Measurements from ENCODE around the gene MT1F.

Gene MT1F

DNA sequence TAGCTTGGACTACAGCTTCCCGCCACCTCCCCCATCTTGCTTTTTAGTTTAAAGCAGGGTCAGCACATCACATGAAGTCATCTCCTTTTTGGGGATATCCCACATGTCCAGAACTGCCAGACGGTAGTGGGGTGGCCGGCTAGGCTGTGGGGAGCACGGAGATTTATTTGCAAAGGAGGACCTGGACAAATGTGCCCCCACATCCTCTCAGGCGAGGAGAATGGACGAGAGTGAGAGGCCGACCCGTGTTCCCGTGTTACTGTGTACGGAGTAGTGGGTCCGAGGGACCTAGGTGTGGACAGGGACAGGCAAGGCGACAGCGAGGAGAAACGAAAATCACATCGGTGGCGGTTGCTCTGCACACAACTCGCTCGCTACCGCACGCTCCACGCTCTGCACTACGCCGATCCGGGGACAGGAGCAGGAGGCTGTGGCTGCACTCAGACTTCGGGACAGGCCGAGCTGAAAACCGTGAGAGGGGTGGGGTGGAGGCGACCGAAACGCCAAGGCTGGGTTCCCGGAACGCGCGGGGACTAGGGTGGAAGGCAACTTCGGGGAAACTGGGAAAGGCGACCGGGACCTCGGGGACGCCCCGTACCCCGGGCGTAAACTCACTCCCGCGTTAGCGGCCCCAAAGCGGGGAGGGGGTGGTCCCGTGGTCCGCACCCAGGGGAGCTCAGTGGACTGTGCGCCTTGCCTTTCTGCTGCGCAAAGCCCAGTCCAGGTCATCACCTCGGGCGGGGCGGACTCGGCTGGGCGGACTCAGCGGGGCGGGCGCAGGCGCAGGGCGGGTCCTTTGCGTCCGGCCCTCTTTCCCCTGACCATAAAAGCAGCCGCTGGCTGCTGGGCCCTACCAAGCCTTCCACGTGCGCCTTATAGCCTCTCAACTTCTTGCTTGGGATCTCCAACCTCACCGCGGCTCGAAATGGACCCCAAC is 19.7 kb upstream of the MT1F start, which contains the start of gene MT1A:
Gene MT1A, plus strand, starts transcription at position 853 of the 937 bp plus-strand sequence. Its CDS starts 73 bp downstream, at position 926.
- peak within 1 kb of the TSS; percentile 60 for H3K4me3 ChIP-seq (replicated peaks; ENCODE audit: low read depth, low read length)
- TF ChIP-seq, protein P1, sequence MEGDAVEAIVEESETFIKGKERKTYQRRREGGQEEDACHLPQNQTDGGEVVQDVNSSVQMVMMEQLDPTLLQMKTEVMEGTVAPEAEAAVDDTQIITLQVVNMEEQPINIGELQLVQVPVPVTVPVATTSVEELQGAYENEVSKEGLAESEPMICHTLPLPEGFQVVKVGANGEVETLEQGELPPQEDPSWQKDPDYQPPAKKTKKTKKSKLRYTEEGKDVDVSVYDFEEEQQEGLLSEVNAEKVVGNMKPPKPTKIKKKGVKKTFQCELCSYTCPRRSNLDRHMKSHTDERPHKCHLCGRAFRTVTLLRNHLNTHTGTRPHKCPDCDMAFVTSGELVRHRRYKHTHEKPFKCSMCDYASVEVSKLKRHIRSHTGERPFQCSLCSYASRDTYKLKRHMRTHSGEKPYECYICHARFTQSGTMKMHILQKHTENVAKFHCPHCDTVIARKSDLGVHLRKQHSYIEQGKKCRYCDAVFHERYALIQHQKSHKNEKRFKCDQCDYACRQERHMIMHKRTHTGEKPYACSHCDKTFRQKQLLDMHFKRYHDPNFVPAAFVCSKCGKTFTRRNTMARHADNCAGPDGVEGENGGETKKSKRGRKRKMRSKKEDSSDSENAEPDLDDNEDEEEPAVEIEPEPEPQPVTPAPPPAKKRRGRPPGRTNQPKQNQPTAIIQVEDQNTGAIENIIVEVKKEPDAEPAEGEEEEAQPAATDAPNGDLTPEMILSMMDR (IDR thresholded peaks at IDR 0.05; ENCODE audit: low read length, missing control alignments), result no peak
- peak; percentile 49 for DNase-seq (ENCODE audit: low read depth)

DNA sequence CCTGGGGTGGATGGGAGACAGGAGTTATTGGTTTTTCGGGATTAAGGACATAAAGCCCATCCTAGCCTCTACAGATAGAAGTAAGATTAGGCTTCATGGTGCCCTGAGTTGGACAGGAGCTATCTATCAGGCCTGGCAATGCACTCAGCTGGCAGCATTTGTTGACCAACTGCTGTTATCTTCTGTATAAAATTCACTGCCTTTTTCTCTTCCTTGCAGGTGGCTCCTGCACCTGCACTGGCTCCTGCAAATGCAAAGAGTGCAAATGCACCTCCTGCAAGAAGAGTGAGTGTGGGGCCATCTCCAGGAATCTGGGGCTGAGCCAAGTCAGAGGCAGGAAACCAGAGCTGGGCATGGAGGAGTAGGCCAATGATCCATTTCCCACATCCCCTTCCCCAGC is 18.7 kb upstream of the MT1F start:
- no peak overlapping the region for H3K4me3 ChIP-seq (replicated peaks; ENCODE audit: low read depth, low read length)

DNA sequence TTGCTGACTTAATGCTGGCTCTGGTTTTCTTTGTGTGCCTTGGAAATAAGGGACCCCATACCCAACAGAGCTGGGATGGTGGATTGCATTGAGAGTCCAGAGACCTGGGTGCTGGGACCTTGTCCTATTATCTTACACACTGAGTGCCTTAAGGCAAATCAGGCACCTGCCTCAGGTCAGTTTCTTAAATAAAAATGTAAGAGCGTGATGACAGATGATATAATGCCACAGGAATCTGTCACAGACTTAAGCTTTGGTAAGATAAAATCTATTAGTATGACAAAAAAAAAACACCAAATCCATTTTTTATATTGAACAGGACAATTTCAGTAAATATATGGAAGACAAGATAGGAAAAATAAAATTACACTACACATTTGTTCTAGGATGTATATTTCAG is 17.7 kb upstream of the MT1F start:
- H3K4me3 ChIP-seq (replicated peaks; ENCODE audit: low read depth, low read length), result no peak overlapping the region
- no peak for DNase-seq (ENCODE audit: low read depth)
- TF ChIP-seq, protein P1 (IDR thresholded peaks at IDR 0.05; ENCODE audit: low read length, missing control alignments), result no peak

More for the DNA sequence above, 18.7 kb upstream of the MT1F start:
- TF ChIP-seq, protein P1 (IDR thresholded peaks at IDR 0.05; ENCODE audit: low read length, missing control alignments), result no peak
- DNase-seq (ENCODE audit: low read depth), result no peak

DNA sequence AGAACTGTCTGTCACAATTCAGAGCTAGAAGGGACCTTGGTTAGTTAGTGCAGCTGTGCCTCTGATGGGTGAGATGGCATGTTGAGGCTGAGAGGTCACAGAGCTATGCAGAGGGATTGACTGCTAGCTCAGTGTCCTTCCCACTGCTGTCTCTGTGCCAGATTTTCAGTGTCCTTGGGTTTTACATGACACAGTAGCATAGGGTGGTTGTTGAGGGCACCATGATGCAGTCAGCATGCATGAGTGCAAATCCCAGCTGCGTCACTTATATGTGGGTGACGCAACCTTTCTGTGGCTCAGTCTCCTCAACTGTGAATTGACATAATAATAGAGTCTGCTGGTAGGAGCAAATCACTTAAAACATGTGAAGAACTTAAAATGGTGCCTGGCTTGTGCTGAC is 16.6 kb upstream of the MT1F start:
- TF ChIP-seq, protein P1 (IDR thresholded peaks at IDR 0.05; ENCODE audit: low read length, missing control alignments), result no peak
- no peak overlapping the region for H3K4me3 ChIP-seq (replicated peaks; ENCODE audit: low read depth, low read length)
- DNase-seq (ENCODE audit: low read depth), result no peak

DNA sequence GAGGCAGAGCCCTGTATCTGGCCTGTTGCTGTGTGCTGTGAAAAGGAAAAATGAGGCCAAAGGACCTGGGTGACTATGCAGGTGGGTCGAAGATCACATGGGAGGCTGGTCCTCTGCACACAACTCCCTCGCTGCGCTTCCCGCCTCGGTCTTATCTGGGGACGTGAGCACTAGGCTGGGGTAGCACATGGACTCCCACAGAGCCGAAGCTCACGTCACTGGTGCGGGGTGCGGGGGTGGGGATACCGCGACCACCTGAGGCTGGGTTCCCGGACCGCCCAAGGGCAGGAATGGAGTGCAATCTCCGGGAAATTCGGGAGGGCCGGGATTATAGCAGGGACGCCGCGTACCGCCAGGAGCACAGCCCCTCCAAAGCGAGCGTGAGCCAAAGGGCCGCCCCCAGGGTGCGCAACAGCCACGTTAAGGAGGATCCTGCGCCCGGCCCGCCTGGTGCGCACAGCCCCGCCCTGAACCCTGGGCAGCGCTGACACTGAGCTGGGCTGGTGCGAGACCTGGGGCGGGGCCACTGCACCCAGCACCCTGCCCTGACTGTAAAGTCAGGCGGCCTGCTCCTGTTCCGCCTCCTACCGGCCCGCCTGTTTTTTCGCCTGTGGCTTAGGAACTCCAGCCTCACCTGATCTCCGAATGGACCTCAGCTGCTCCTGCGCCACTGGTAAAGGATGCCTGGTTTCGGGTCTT is 14.5 kb upstream of the MT1F start:
- DNase-seq (ENCODE audit: low read depth), result peak; percentile 43
- peak overlapping the region; percentile 33 for H3K4me3 ChIP-seq (replicated peaks; ENCODE audit: low read depth, low read length)
- TF ChIP-seq, protein P1 (IDR thresholded peaks at IDR 0.05; ENCODE audit: low read length, missing control alignments), result peak; percentile 28

DNA sequence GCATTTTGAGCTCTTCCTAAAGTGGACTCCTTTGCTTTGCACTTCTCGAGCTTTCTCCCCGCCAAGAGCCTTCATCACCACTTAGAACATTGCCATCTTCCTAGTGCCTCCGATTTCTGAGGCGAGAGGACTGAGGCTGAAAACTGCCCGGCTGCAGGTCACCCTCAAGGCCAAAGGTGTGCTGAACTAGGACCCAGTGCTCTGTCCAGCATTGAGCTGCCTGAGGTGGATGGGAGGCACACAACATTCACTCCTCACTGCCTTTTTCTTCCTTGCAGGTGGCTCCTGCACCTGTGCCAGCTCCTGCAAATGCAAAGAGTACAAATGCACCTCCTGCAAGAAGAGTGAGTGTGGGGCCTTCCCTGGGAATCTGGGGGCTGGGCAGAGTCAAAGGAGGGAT is 13.9 kb upstream of the MT1F start:
- TF ChIP-seq, protein P1 (IDR thresholded peaks at IDR 0.05; ENCODE audit: low read length, missing control alignments), result no peak
- no peak overlapping the region for H3K4me3 ChIP-seq (replicated peaks; ENCODE audit: low read depth, low read length)
- DNase-seq (ENCODE audit: low read depth), result no peak
